Loucy (cell line): Measurements from ENCODE around the gene WWTR1.

Experiments
- H2AFZ ChIP-seq: fragments of 200-600 bp; sonication (generic); 2 replicates; pipeline ENCODE4 v1.6.0; 2016; ENCODE audit warnings: antibody characterized with exemption, mild to moderate bottlenecking, low read length, moderate library complexity
- H3F3A ChIP-seq: fragments of 200-600 bp; 2 replicates; pipeline ENCODE4 v1.6.0; 2016; ENCODE audit warnings: antibody characterized with exemption, low read depth, mild to moderate bottlenecking
- H3K27me3 ChIP-seq: fragments of 200-600 bp; sonication (generic); 2 replicates; pipeline ENCODE4 v1.6.1; 2014; ENCODE audit warnings: low read length, mild to moderate bottlenecking; ENCODE audit not compliant: insufficient read depth, poor library complexity, severe bottlenecking
- H3K36me3 ChIP-seq: fragments of 200-600 bp; sonication (generic); 2 replicates; pipeline ENCODE4 v1.6.1; 2016; ENCODE audit warnings: low read length; ENCODE audit not compliant: insufficient read depth
- H3K4me1 ChIP-seq: fragments of 200-600 bp; sonication (generic); 2 replicates; pipeline ENCODE4 v1.5.1; 2014; ENCODE audit warnings: low read length, mild to moderate bottlenecking; ENCODE audit not compliant: insufficient read depth, poor library complexity, severe bottlenecking
- H3K4me2 ChIP-seq: fragments of 200-600 bp; sonication (generic); 2 replicates; pipeline ENCODE4 v1.6.0; 2014; ENCODE audit warnings: antibody characterized with exemption, low read length, low read depth, mild to moderate bottlenecking; ENCODE audit not compliant: poor library complexity, severe bottlenecking
- H3K4me3 ChIP-seq: fragments of 200-600 bp; sonication (generic); 2 replicates; pipeline ENCODE4 v1.5.1; 2014; ENCODE audit warnings: low read length, mild to moderate bottlenecking, mixed read lengths; ENCODE audit not compliant: poor library complexity, severe bottlenecking
- H3K79me2 ChIP-seq: fragments of 200-600 bp; sonication (generic); 2 replicates; pipeline ENCODE4 v1.6.1; 2014; ENCODE audit warnings: low read length; ENCODE audit not compliant: insufficient read depth
- H3K9ac ChIP-seq: fragments of 200-600 bp; sonication (generic); 2 replicates; pipeline ENCODE4 v1.6.0; 2014; ENCODE audit warnings: mild to moderate bottlenecking, low read depth, low read length, moderate library complexity; ENCODE audit not compliant: poor library complexity, severe bottlenecking
- H3K9me2 ChIP-seq: fragments of 200-600 bp; sonication (generic); replicated peaks from 2 replicates; pipeline ENCODE4 v1.6.1; 2016; ENCODE audit warnings: low read depth, low read length, mixed read lengths
- H3K9me3 ChIP-seq: fragments of 200-600 bp; sonication (generic); 2 replicates; pipeline ENCODE4 v1.6.1; 2014; ENCODE audit warnings: mild to moderate bottlenecking, antibody characterized with exemption, low read length, low read depth; ENCODE audit not compliant: insufficient read depth
- H4K20me1 ChIP-seq: fragments of 200-600 bp; sonication (generic); 2 replicates; pipeline ENCODE4 v1.6.0; 2014; ENCODE audit warnings: antibody characterized with exemption, low read length, mild to moderate bottlenecking; ENCODE audit not compliant: insufficient read depth, poor library complexity, severe bottlenecking
- CTCF ChIP-seq: fragments of 200-600 bp; sonication (generic); conservative IDR thresholded peaks from 2 replicates; pipeline ENCODE4 v1.5.1; 2014; ENCODE audit warnings: mild to moderate bottlenecking, antibody characterized with exemption, low read length
- EZH2phosphoT487 ChIP-seq: fragments of 200-600 bp; IDR thresholded peaks from 2 replicates; pipeline ENCODE4 v1.6.1; 2018; ENCODE audit warnings: antibody characterized with exemption, mild to moderate bottlenecking, moderate library complexity, borderline replicate concordance

WWTR1 gene

GRCh38 chr3:149535333-149535685 lies 122.5 kb downstream of the WWTR1 start:
- H4K20me1 ChIP-seq, result no peaks in the 10 kb centered on the region
- H3K9me2 ChIP-seq, result no peaks in the 10 kb centered on the region
- no peak overlapping the region for H3K4me2 ChIP-seq
- H3K27me3 ChIP-seq, result no peaks in the 10 kb centered on the region
- H3K36me3 ChIP-seq, result no peaks in the 10 kb centered on the region
- H3K4me3 ChIP-seq, result no peak overlapping the region
- H3K9me3 ChIP-seq, result no peaks in the 10 kb centered on the region
- H3K79me2 ChIP-seq, result no peaks in the 10 kb centered on the region
- peaks cover 5% of the 10 kb centered on the region for H3K4me1 ChIP-seq
- no peaks in the 10 kb centered on the region for H3F3A ChIP-seq
- no peak overlapping the region for H3K9ac ChIP-seq
- no peak overlapping the region for H2AFZ ChIP-seq
- TF ChIP-seq CTCF, result no peak
- no peak for TF ChIP-seq EZH2phosphoT487

GRCh38 chr3:149534671-149535332 lies 123.0 kb downstream of the WWTR1 start:
- Histone ChIP-seq H3K9me3 (no peaks in the 10 kb centered on the region), H3K4me3 (no peak overlapping the region), H3K36me3 (no peaks in the 10 kb centered on the region), H2AFZ (no peak overlapping the region), H4K20me1 (no peaks in the 10 kb centered on the region), H3K27me3 (no peaks in the 10 kb centered on the region), H3K4me1 (peaks cover 5% of the 10 kb centered on the region), H3K79me2 (no peaks in the 10 kb centered on the region), H3F3A (no peaks in the 10 kb centered on the region), H3K4me2 (no peak overlapping the region), H3K9me2 (no peaks in the 10 kb centered on the region), H3K9ac (no peak overlapping the region)
- TF ChIP-seq CTCF (no peak), EZH2phosphoT487 (no peak)

GRCh38 chr3:149534082-149534481 lies 123.7 kb downstream of the WWTR1 start:
- Histone ChIP-seq H3K79me2 (no peaks in the 10 kb centered on the region), H3K9ac (no peak overlapping the region), H4K20me1 (no peaks in the 10 kb centered on the region), H3K4me1 (peaks cover 5% of the 10 kb centered on the region), H3K36me3 (no peaks in the 10 kb centered on the region), H3F3A (no peaks in the 10 kb centered on the region), H3K9me2 (no peaks in the 10 kb centered on the region), H3K9me3 (no peaks in the 10 kb centered on the region), H2AFZ (no peak overlapping the region), H3K27me3 (no peaks in the 10 kb centered on the region), H3K4me2 (no peak overlapping the region), H3K4me3 (no peak overlapping the region)
- no peak for TF ChIP-seq CTCF
- no peak for TF ChIP-seq EZH2phosphoT487
